Measurements from ENCODE around the gene CLDN22.

The CLDN22 gene

DNA sequence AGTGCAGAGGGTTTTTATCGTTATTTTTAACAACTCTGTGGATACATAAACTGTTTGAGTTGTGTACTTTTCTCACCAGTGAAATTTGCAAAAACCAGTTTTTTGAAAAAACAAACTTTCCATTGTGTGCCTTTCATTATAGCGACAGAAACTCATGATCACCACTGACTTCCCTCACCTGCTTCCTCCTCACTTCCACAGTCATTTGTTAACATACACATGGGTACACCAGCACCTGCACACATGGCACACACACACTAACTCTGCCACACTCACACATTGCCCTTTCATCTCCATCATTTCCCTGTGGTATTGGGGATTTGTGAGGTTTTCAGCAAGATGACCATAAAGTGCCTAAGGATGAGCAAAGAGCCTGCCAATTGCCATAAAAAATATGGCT, 20.6 kb downstream of the CLDN22 start:
- no peak for TF ChIP-seq CTCF (IDR thresholded peaks at IDR 0.05; ENCODE audit: control extremely low read depth, extremely low read depth, low read depth, missing control alignments)
- DNase-seq (ENCODE audit: extremely low spot score), result no peak
- ChIA-PET CTCF (interaction anchor here (1.2 kb wide), 1 partner anchor 20 kb away, joined by 3 read pairs; the partner anchor contains the start of gene CLDN22), POLR2A (no interaction called here)

GRCh38 chr4:183297675-183298074, 22.4 kb downstream of the CLDN22 start:
- no peak for TF ChIP-seq CTCF (IDR thresholded peaks at IDR 0.05; ENCODE audit: control extremely low read depth, extremely low read depth, low read depth, missing control alignments)

GRCh38 chr4:183295711-183296110, 24.4 kb downstream of the CLDN22 start:
- CTCF ChIA-PET, result no interaction called here
- POLR2A ChIA-PET, result no interaction called here
- TF ChIP-seq CTCF (IDR thresholded peaks at IDR 0.05; ENCODE audit: control extremely low read depth, extremely low read depth, low read depth, missing control alignments), result no peak
- no peak for DNase-seq (ENCODE audit: extremely low spot score)

More at GRCh38 chr4:183297675-183298074, 22.4 kb downstream of the CLDN22 start:
- ChIA-PET POLR2A (no interaction called here), CTCF (no interaction called here)
- DNase-seq (ENCODE audit: extremely low spot score), result no peak

- no peak for TF ChIP-seq CTCF (IDR thresholded peaks at IDR 0.05; ENCODE audit: control extremely low read depth, extremely low read depth, low read depth, missing control alignments)
- POLR2A ChIA-PET, result no interaction called here
- CTCF ChIA-PET, result no interaction called here
- DNase-seq (ENCODE audit: extremely low spot score), result no peak
These were observed 29.0 kb downstream of the CLDN22 start for GRCh38 chr4:183291070-183291469.

GRCh38 chr4:183289688-183290087, 30.4 kb downstream of the CLDN22 start:
- CTCF ChIA-PET, result no interaction called here
- POLR2A ChIA-PET, result no interaction called here
- no peak for DNase-seq (ENCODE audit: extremely low spot score)
- TF ChIP-seq CTCF (IDR thresholded peaks at IDR 0.05; ENCODE audit: control extremely low read depth, extremely low read depth, low read depth, missing control alignments), result no peak

- no peak for DNase-seq (ENCODE audit: extremely low spot score)
- CTCF ChIA-PET, result no interaction called here
- POLR2A ChIA-PET, result no interaction called here
- no peak for TF ChIP-seq CTCF (IDR thresholded peaks at IDR 0.05; ENCODE audit: control extremely low read depth, extremely low read depth, low read depth, missing control alignments)
These were observed 31.1 kb downstream of the CLDN22 start for GRCh38 chr4:183288955-183289354.

DNA sequence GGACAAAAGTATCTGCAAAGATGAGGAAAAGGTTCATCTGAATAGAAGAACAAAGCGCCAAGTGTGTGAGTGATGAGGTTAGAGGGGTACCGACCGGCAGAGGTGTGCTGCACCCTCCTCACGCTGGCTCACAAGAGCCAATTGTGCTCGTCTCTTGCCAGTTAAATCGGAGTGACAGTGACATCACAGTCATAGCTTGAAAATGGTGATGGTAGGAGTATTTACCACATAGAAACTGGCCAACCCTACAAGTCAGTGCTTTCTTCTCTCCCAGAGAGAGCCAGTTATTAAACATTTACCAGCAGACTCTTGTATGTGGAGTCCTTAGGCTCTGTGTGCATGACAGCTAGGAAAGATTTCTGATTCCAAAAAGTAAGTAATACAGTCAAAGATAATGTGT, 32.4 kb downstream of the CLDN22 start:
- CTCF ChIA-PET, result interaction anchor here (1.7 kb wide), 1 partner anchor 26 kb away, joined by 6 read pairs; no protein-coding TSS in a partner anchor
- POLR2A ChIA-PET, result no interaction called here
- no peak for DNase-seq (ENCODE audit: extremely low spot score)
- TF ChIP-seq CTCF (IDR thresholded peaks at IDR 0.05; ENCODE audit: control extremely low read depth, extremely low read depth, low read depth, missing control alignments), result no peak

All from GM10248 (cell line).